Activated CD8-positive, alpha-beta T cell treated with anti-CD3 and anti-CD28 coated beads for 36 hours (primary cell): ENCODE results near the gene EIF4E1B. TPM values are rescaled to one million over a fixed set of nuclear protein-coding genes. Genes with fewer than 3 reads are reported as not detected.
"Not testable (repeated sequence)": the region's sequence is repeated elsewhere in the genome, so short reads cannot be mapped to it uniquely, and the experiment has no call there.

ENCODE experiments used
- ATAC-seq: fragments of 200-7000 bp; cut with Tn5 transposase; one replicate; pipeline ENCODE4 v1.10.0; 2021; ENCODE audit warnings: mild to moderate bottlenecking, moderate library complexity
- CTCF ChIA-PET: fragments of 350-600 bp; sonication (Branson Sonifier 250); formaldehyde crosslinking; loops from one replicate; lab custom pipeline; 2021; ENCODE audit warnings: antibody characterized with exemption; lab: Charles Lee
- POLR2A ChIA-PET: fragments of 350-600 bp; sonication (Branson Sonifier 250); formaldehyde crosslinking; loops from one replicate; lab custom pipeline; 2021; ENCODE audit warnings: antibody characterized with exemption; lab: Charles Lee
- DNase-seq: peaks from one replicate; pipeline ENCODE4 v3.0.0-alpha.2; 2020
- H3K27ac Mint-ChIP-seq: one replicate; pipeline ENCODE4 v1.8.0; 2021; ENCODE audit warnings: mild to moderate bottlenecking, mixed read lengths
- H3K27me3 Mint-ChIP-seq: one replicate; pipeline ENCODE4 v1.8.0; 2021; ENCODE audit warnings: mixed read lengths
- H3K36me3 Mint-ChIP-seq: one replicate; pipeline ENCODE4 v1.8.0; 2021; ENCODE audit warnings: low read depth, mixed read lengths
- H3K4me1 Mint-ChIP-seq: one replicate; pipeline ENCODE4 v1.8.0; 2021; ENCODE audit warnings: low read depth, mixed read lengths
- H3K4me3 Mint-ChIP-seq: one replicate; pipeline ENCODE4 v1.8.0; 2021; ENCODE audit warnings: mild to moderate bottlenecking, moderate library complexity, mixed read lengths
- H3K9me3 Mint-ChIP-seq: one replicate; pipeline ENCODE4 v1.8.0; 2021; ENCODE audit warnings: mixed read lengths
- CTCF ChIP-seq: fragments of 200-600 bp; IDR thresholded peaks from one replicate; pipeline ENCODE4 v1.8.0; 2022; ENCODE audit warnings: antibody characterized with exemption, mild to moderate bottlenecking
- intact Hi-C: fragments of 100-400 bp; cut with micrococcal nuclease; formaldehyde crosslinking; loops from one replicate; pipeline ENCODE4 v1.10.0; 2022
- total RNA-seq, 2 experiments: library from RNA; stranded (reverse); gene quantifications; one replicate each; pipeline ENCODE4 v1.2.3, GENCODE V29; 2021

The EIF4E1B gene
- total RNA-seq, 2 experiments from 2014 or later = not detected

- Mint-ChIP-seq H3K27ac (peak overlapping the region; percentile 80), H3K27me3 (peaks cover 8% of the 10 kb centered on the region), H3K36me3 (no peaks in the 10 kb centered on the region), H3K4me1 (peaks cover 11% of the 10 kb centered on the region), H3K4me3 (peak overlapping the region; percentile 67), H3K9me3 (no peaks in the 10 kb centered on the region)
- peak; percentile 49 for TF ChIP-seq CTCF
- CTCF ChIA-PET = interaction anchor here (0.9 to 2.7 kb wide), 12 partner anchors 9 to 220 kb away, joined by 3 to 15 read pairs (median 4); partner anchors contain the start of gene GPRIN1
- DNase-seq = peak; percentile 77
- intact Hi-C loops = no loop called here
- peak; percentile 84 for ATAC-seq
- POLR2A ChIA-PET = interaction anchor here (0.8 to 1.3 kb wide), 6 partner anchors 9 to 57 kb away, joined by 3 to 7 read pairs (median 3); no protein-coding TSS in a partner anchor
Measured at GRCh38 chr5:176596689-176597416, 33.6 kb upstream of the EIF4E1B start.

- Mint-ChIP-seq H3K4me1 (peaks cover 11% of the 10 kb centered on the region), H3K27ac (no peak overlapping the region), H3K36me3 (no peaks in the 10 kb centered on the region), H3K4me3 (peak overlapping the region; percentile 52), H3K27me3 (peaks cover 8% of the 10 kb centered on the region), H3K9me3 (no peaks in the 10 kb centered on the region)
- DNase-seq (peak; percentile 46), ATAC-seq (no peak)
- CTCF ChIA-PET = interaction anchor here (0.9 to 2.7 kb wide), 7 partner anchors 8 to 220 kb away, joined by 3 to 15 read pairs (median 4); no protein-coding TSS in a partner anchor
- intact Hi-C loops = no loop called here
- no peak for TF ChIP-seq CTCF
- POLR2A ChIA-PET = interaction anchor here (0.8 to 1.1 kb wide), 2 partner anchors 10 to 49 kb away, joined by 3 read pairs; no protein-coding TSS in a partner anchor
Measured at GRCh38 chr5:176597417-176598389, 32.8 kb upstream of the EIF4E1B start.

- intact Hi-C loops, POLR2A ChIA-PET, H3K27ac Mint-ChIP-seq, ATAC-seq, H3K36me3 Mint-ChIP-seq, H3K4me3 Mint-ChIP-seq, H3K9me3 Mint-ChIP-seq, CTCF ChIA-PET, H3K27me3 Mint-ChIP-seq: not testable (repeated sequence)
- peaks cover 11% of the 10 kb centered on the region for H3K4me1 Mint-ChIP-seq
- peak; percentile 37 for DNase-seq
Measured at GRCh38 chr5:176599749-176600430, 30.6 kb upstream of the EIF4E1B start.

GRCh38 chr5:176601901-176602482 lies 28.5 kb upstream of the EIF4E1B start:
- intact Hi-C loops = no loop called here
- POLR2A ChIA-PET = no interaction called here
- ATAC-seq = no peak

More at GRCh38 chr5:176601901-176602482, 28.5 kb upstream of the EIF4E1B start:
- peaks cover 3% of the 10 kb centered on the region for H3K4me1 Mint-ChIP-seq
- no peak for TF ChIP-seq CTCF
- no peak for DNase-seq
- H3K4me3 Mint-ChIP-seq = no peak overlapping the region
- peaks cover 5% of the 10 kb centered on the region for H3K27me3 Mint-ChIP-seq
- CTCF ChIA-PET = interaction anchor here (0.8 to 1.6 kb wide), 2 partner anchors 23 to 28 kb away, joined by 3 read pairs; no protein-coding TSS in a partner anchor
- no peaks in the 10 kb centered on the region for H3K36me3 Mint-ChIP-seq
- no peaks in the 10 kb centered on the region for H3K9me3 Mint-ChIP-seq
- no peak overlapping the region for H3K27ac Mint-ChIP-seq
